OCI-LY1 (cell line): Measurements from ENCODE around the gene HPSE2.

ENCODE experiments used
- CTCF ChIP-seq: fragments of 200-600 bp; sonication (generic), shearing (Covaris generic); IDR thresholded peaks from 2 replicates; pipeline ENCODE4 v1.5.1; 2017; ENCODE audit warnings: mild to moderate bottlenecking, antibody characterized with exemption, low read length, moderate library complexity, mixed read lengths
- EZH2 ChIP-seq: fragments of 200-600 bp; sonication (generic), shearing (Covaris generic); IDR thresholded peaks from 2 replicates; pipeline ENCODE4 v1.8.0; 2017; ENCODE audit warnings: borderline replicate concordance, mixed run types, mild to moderate bottlenecking, antibody characterized with exemption, low read length, moderate library complexity, mixed read lengths

- TF ChIP-seq CTCF (no peak), EZH2 (no peak)
These were observed 805.2 kb downstream of the HPSE2 start for GRCh38 chr10:98430427-98430826.
